CD4-positive, CD25-positive, alpha-beta regulatory T cell (primary cell): Measurements from ENCODE around the gene P2RX4. TPM values are rescaled to one million over a fixed set of nuclear protein-coding genes. Genes with fewer than 3 reads are reported as not detected.

Experiments used
- ATAC-seq, 2 donors: fragments of 150-1000 bp; cut with Tn5 transposase; one replicate each; pipeline ENCODE4 v1.10.0; 2021; ENCODE audit warnings: low read depth in 2 of 2, moderate number of reproducible peaks in 2 of 2, moderate library complexity in 1 of 2
- DNase-seq, 3 donors: peaks; one replicate each; pipeline versions ENCODE4 v3.0.0 to v3.0.0-alpha.2; 2012 to 2022; ENCODE audit warnings: mixed read lengths in 1 of 3
- H3K27ac ChIP-seq: one replicate; pipeline ENCODE4 v1.7.0; 2013; ENCODE audit warnings: mild to moderate bottlenecking, low read length; ENCODE audit not compliant: insufficient read depth, poor library complexity, severe bottlenecking
- H3K27me3 ChIP-seq: one replicate; pipeline ENCODE4 v1.7.0; 2013; ENCODE audit warnings: low read length; ENCODE audit not compliant: control insufficient read depth, insufficient read depth
- H3K36me3 ChIP-seq: one replicate; pipeline ENCODE4 v1.7.0; 2013; ENCODE audit warnings: mild to moderate bottlenecking, low read length, moderate library complexity; ENCODE audit not compliant: control insufficient read depth, insufficient read depth
- H3K4me1 ChIP-seq: 2 replicates; pipeline ENCODE4 v1.7.0; 2013; ENCODE audit warnings: mild to moderate bottlenecking, low read length; ENCODE audit not compliant: insufficient read depth, control insufficient read depth, poor library complexity, severe bottlenecking
- H3K4me3 ChIP-seq: one replicate; pipeline ENCODE4 v1.7.0; 2013; ENCODE audit warnings: low read depth, mild to moderate bottlenecking, low read length, moderate library complexity
- H3K9me3 ChIP-seq, 2 experiments: 1 replicate in 1 of 2; 2 replicates in 1 of 2; pipeline ENCODE4 v1.7.0; 2013; ENCODE audit warnings: low read length in 2 of 2, mild to moderate bottlenecking in 1 of 2, moderate library complexity in 1 of 2; ENCODE audit not compliant: control insufficient read depth in 2 of 2
- H3K27ac Mint-ChIP-seq, 3 donors: one replicate each; pipeline ENCODE4 v1.8.0; 2020 to 2022; ENCODE audit warnings: mild to moderate bottlenecking in 3 of 3, mixed read lengths in 3 of 3, moderate library complexity in 2 of 3
- H3K27me3 Mint-ChIP-seq: one replicate; pipeline ENCODE4 v1.8.0; 2022; ENCODE audit warnings: mild to moderate bottlenecking, mixed read lengths
- H3K36me3 Mint-ChIP-seq: one replicate; pipeline ENCODE4 v1.8.0; 2020; ENCODE audit warnings: mixed read lengths
- H3K4me1 Mint-ChIP-seq, 4 donors: one replicate each; pipeline ENCODE4 v1.8.0; 2020 to 2022; ENCODE audit warnings: mixed read lengths in 4 of 4, mild to moderate bottlenecking in 1 of 4
- H3K4me3 Mint-ChIP-seq, 4 donors: one replicate each; pipeline ENCODE4 v1.8.0; 2020 to 2022; ENCODE audit warnings: mild to moderate bottlenecking in 4 of 4, mixed read lengths in 4 of 4, moderate library complexity in 3 of 4
- H3K9me3 Mint-ChIP-seq, 7 donors: one replicate each; pipeline ENCODE4 v1.8.0; 2020 to 2022; ENCODE audit warnings: mixed read lengths in 7 of 7, mild to moderate bottlenecking in 3 of 7, moderate library complexity in 2 of 7
- polyA plus RNA-seq, 4 donors: library from polyadenylated mRNA; unstranded; fragments of 300-500 nt; fragmentation: Illumina TruSeq; gene quantifications; one replicate each; pipeline ENCODE4 v1.2.3, GENCODE V29; 2021
- total RNA-seq: library from RNA; stranded (reverse); gene quantifications from one replicate; pipeline ENCODE4 v1.2.3, GENCODE V29; 2022

Gene P2RX4
- total and polyA plus RNA-seq, 5 donors from 2014 or later, result 27.8 to 38.1 (median 28.5) TPM

- H3K4me1 ChIP-seq, result no peaks in the 10 kb centered on the region
Measured at GRCh38 chr12:121259074-121259473, 49.1 kb downstream of the P2RX4 start.

GRCh38 chr12:121260091-121260490 lies 50.2 kb downstream of the P2RX4 start:
- no peak for ATAC-seq
- no peak overlapping the region for H3K4me3 Mint-ChIP-seq

More at GRCh38 chr12:121259074-121259473, 49.1 kb downstream of the P2RX4 start:
- H3K27me3 ChIP-seq, result no peaks in the 10 kb centered on the region
- DNase-seq (no peak), ATAC-seq (no peak)
- peaks cover 21% of the 10 kb centered on the region for H3K36me3 ChIP-seq
- H3K4me1 Mint-ChIP-seq, result peaks cover 0 to 5% (median 0%) of the 10 kb centered on the region in 4 donors
- no peak overlapping the region for H3K4me3 Mint-ChIP-seq
- no peak overlapping the region for H3K4me3 ChIP-seq
- no peak overlapping the region for H3K27ac Mint-ChIP-seq
- H3K9me3 ChIP-seq, result no peaks in the 10 kb centered on the region
- no peaks in the 10 kb centered on the region for H3K27me3 Mint-ChIP-seq
- no peak overlapping the region for H3K27ac ChIP-seq
- peaks cover 44% of the 10 kb centered on the region for H3K36me3 Mint-ChIP-seq
- H3K9me3 Mint-ChIP-seq, result no peaks in the 10 kb centered on the region

GRCh38 chr12:121261398-121261797 lies 51.5 kb downstream of the P2RX4 start:
- Histone ChIP-seq H3K4me1 (no peaks in the 10 kb centered on the region), H3K4me3 (no peak overlapping the region), H3K9me3 (no peaks in the 10 kb centered on the region), H3K27ac (no peak overlapping the region), H3K27me3 (no peaks in the 10 kb centered on the region), H3K36me3 (peaks cover 18% of the 10 kb centered on the region)
- H3K4me3 Mint-ChIP-seq, result no peak overlapping the region
- no peaks in the 10 kb centered on the region for H3K27me3 Mint-ChIP-seq
- peaks cover 0 to 5% (median 0%) of the 10 kb centered on the region in 4 donors for H3K4me1 Mint-ChIP-seq
- no peak overlapping the region for H3K27ac Mint-ChIP-seq
- ATAC-seq (no peak), DNase-seq (no peak)
- H3K36me3 Mint-ChIP-seq, result peaks cover 46% of the 10 kb centered on the region
- no peaks in the 10 kb centered on the region for H3K9me3 Mint-ChIP-seq

More at GRCh38 chr12:121260091-121260490, 50.2 kb downstream of the P2RX4 start:
- H3K36me3 Mint-ChIP-seq, result peaks cover 39% of the 10 kb centered on the region
- Histone ChIP-seq H3K4me1 (no peaks in the 10 kb centered on the region), H3K36me3 (peaks cover 15% of the 10 kb centered on the region), H3K27ac (no peak overlapping the region), H3K27me3 (no peaks in the 10 kb centered on the region), H3K9me3 (no peaks in the 10 kb centered on the region), H3K4me3 (no peak overlapping the region)
- H3K27me3 Mint-ChIP-seq, result no peaks in the 10 kb centered on the region
- peaks cover 0 to 5% (median 0%) of the 10 kb centered on the region in 4 donors for H3K4me1 Mint-ChIP-seq
- peak overlapping the region in 2 of 3 donors; percentile 69 to 76 for H3K27ac Mint-ChIP-seq
- H3K9me3 Mint-ChIP-seq, result no peaks in the 10 kb centered on the region
- no peak for DNase-seq

- Mint-ChIP-seq H3K27ac (peak overlapping the region in 1 of 3 donors; percentile 55), H3K4me1 (no peaks in the 10 kb centered on the region), H3K27me3 (no peaks in the 10 kb centered on the region), H3K36me3 (peaks cover 39% of the 10 kb centered on the region), H3K4me3 (no peak overlapping the region), H3K9me3 (no peaks in the 10 kb centered on the region)
- Histone ChIP-seq H3K9me3 (no peaks in the 10 kb centered on the region), H3K4me3 (no peak overlapping the region), H3K36me3 (peaks cover 22% of the 10 kb centered on the region), H3K27me3 (no peaks in the 10 kb centered on the region), H3K4me1 (no peaks in the 10 kb centered on the region), H3K27ac (no peak overlapping the region)
- DNase-seq (no peak), ATAC-seq (no peak)
Measured at GRCh38 chr12:121263206-121263935, 53.4 kb downstream of the P2RX4 start.

GRCh38 chr12:121264135-121264534 lies 54.2 kb downstream of the P2RX4 start:
- no peak for ATAC-seq
- H3K4me1 ChIP-seq, result no peaks in the 10 kb centered on the region
- no peak for DNase-seq
- no peak overlapping the region for H3K4me3 ChIP-seq
- Mint-ChIP-seq H3K36me3 (peaks cover 37% of the 10 kb centered on the region), H3K27me3 (no peaks in the 10 kb centered on the region), H3K4me3 (no peak overlapping the region), H3K9me3 (no peaks in the 10 kb centered on the region), H3K27ac (no peak overlapping the region), H3K4me1 (no peaks in the 10 kb centered on the region)
- H3K36me3 ChIP-seq, result peaks cover 29% of the 10 kb centered on the region
- H3K27me3 ChIP-seq, result no peaks in the 10 kb centered on the region
- H3K9me3 ChIP-seq, result no peaks in the 10 kb centered on the region
- no peak overlapping the region for H3K27ac ChIP-seq

- H3K27ac Mint-ChIP-seq, result no peak overlapping the region
- H3K36me3 Mint-ChIP-seq, result peaks cover 36% of the 10 kb centered on the region
- no peaks in the 10 kb centered on the region for H3K9me3 ChIP-seq
- no peaks in the 10 kb centered on the region for H3K4me1 Mint-ChIP-seq
- no peak overlapping the region for H3K4me3 ChIP-seq
- no peaks in the 10 kb centered on the region for H3K4me1 ChIP-seq
- ATAC-seq, result no peak
- no peak for DNase-seq
- no peaks in the 10 kb centered on the region for H3K27me3 ChIP-seq
- H3K36me3 ChIP-seq, result peaks cover 34% of the 10 kb centered on the region
- no peaks in the 10 kb centered on the region for H3K9me3 Mint-ChIP-seq
- no peaks in the 10 kb centered on the region for H3K27me3 Mint-ChIP-seq
- H3K4me3 Mint-ChIP-seq, result no peak overlapping the region
- no peak overlapping the region for H3K27ac ChIP-seq
Measured at GRCh38 chr12:121264951-121265515, 55.1 kb downstream of the P2RX4 start.

- H3K4me1 Mint-ChIP-seq, result peaks cover 0 to 4% (median 2%) of the 10 kb centered on the region in 4 donors
- DNase-seq (no peak), ATAC-seq (no peak)
Measured at GRCh38 chr12:121267822-121268221, 57.9 kb downstream of the P2RX4 start.

More at GRCh38 chr12:121267822-121268221, 57.9 kb downstream of the P2RX4 start:
- no peak overlapping the region for H3K4me3 Mint-ChIP-seq
- peaks cover 27% of the 10 kb centered on the region for H3K36me3 Mint-ChIP-seq
- Histone ChIP-seq H3K9me3 (no peaks in the 10 kb centered on the region), H3K36me3 (peaks cover 22% of the 10 kb centered on the region), H3K27me3 (no peaks in the 10 kb centered on the region), H3K4me3 (no peak overlapping the region), H3K4me1 (no peaks in the 10 kb centered on the region), H3K27ac (no peak overlapping the region)
- no peaks in the 10 kb centered on the region for H3K27me3 Mint-ChIP-seq
- H3K27ac Mint-ChIP-seq, result no peak overlapping the region
- no peaks in the 10 kb centered on the region for H3K9me3 Mint-ChIP-seq
